ENCODE results near the gene NPEPL1.

DNA sequence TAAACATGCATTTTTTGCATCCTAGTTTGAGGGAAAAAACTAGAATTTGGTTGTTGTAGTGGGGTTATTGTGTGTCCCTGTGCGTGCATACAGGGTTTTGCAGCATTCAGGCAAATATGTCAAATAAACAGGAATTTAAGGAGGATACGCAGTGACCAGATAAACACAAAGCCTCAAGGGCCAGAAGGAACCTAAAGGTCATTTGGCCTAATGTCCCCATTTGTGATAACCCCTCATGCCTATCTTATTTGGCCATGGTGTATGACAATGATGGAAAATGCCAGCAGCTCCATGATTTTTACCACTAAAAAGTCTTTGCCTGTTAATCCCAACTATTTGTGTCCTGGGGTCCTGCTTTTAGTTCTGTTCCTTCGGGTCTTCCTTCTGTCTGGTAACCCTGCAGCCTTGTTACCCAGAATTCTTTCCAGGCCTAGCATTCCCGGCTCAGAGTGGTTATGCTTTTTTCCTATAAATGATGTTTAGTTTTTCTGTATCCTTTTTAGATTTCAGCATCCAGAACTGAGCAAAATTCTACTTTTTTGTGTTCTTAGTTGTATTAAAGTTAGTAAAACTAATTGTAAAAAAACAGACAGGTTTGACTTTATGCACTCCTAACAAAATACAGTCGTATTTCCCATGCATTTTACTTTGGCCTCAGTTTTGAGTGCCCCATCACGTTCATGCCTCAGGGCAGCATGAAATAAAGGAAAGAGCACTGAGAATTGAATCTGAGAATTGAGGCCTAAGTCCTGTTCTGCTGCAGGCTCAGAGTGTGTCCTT is 37.1 kb upstream of the NPEPL1 start:
- TF ChIP-seq, protein P1, sequence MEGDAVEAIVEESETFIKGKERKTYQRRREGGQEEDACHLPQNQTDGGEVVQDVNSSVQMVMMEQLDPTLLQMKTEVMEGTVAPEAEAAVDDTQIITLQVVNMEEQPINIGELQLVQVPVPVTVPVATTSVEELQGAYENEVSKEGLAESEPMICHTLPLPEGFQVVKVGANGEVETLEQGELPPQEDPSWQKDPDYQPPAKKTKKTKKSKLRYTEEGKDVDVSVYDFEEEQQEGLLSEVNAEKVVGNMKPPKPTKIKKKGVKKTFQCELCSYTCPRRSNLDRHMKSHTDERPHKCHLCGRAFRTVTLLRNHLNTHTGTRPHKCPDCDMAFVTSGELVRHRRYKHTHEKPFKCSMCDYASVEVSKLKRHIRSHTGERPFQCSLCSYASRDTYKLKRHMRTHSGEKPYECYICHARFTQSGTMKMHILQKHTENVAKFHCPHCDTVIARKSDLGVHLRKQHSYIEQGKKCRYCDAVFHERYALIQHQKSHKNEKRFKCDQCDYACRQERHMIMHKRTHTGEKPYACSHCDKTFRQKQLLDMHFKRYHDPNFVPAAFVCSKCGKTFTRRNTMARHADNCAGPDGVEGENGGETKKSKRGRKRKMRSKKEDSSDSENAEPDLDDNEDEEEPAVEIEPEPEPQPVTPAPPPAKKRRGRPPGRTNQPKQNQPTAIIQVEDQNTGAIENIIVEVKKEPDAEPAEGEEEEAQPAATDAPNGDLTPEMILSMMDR (IDR thresholded peaks at IDR 0.05) = no peak
- TF ChIP-seq POLR2AphosphoS5 (IDR thresholded peaks at IDR 0.05) = no peak
